Stimulated activated CD4-positive, alpha-beta T cell treated with anti-CD3 and anti-CD28 coated beads, Interleukin-4, amount 100 ng/mL, for 4 hours (primary cell): Measurements from ENCODE around the gene BCKDK.

Source experiments
- DNase-seq, 2 experiments: peaks; one replicate each; pipeline ENCODE4 v3.0.0-alpha.2; 2020

Gene BCKDK

DNA sequence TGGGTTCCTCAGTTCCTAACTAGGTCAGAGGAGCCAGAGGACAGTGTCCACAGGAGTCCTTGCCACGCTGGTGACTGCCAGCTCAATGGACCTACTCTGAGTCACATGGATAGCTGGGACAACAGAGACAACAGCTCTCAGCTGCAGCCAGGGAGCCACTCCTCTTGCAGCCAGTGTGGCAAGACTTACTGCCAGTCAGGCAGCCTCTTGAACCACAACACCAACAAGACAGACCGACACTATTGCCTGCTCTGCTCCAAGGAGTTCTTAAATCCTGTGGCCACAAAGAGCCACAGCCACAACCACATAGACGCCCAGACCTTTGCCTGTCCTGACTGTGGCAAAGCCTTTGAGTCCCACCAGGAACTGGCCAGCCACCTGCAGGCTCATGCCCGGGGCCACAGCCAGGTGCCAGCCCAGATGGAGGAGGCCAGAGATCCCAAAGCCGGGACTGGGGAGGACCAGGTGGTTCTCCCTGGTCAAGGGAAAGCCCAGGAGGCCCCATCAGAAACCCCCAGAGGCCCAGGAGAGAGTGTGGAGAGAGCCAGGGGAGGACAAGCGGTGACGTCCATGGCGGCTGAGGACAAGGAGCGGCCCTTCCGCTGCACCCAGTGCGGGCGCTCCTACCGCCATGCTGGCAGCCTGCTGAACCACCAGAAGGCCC is 27.3 kb upstream of the BCKDK start:
- no peak for DNase-seq

DNA sequence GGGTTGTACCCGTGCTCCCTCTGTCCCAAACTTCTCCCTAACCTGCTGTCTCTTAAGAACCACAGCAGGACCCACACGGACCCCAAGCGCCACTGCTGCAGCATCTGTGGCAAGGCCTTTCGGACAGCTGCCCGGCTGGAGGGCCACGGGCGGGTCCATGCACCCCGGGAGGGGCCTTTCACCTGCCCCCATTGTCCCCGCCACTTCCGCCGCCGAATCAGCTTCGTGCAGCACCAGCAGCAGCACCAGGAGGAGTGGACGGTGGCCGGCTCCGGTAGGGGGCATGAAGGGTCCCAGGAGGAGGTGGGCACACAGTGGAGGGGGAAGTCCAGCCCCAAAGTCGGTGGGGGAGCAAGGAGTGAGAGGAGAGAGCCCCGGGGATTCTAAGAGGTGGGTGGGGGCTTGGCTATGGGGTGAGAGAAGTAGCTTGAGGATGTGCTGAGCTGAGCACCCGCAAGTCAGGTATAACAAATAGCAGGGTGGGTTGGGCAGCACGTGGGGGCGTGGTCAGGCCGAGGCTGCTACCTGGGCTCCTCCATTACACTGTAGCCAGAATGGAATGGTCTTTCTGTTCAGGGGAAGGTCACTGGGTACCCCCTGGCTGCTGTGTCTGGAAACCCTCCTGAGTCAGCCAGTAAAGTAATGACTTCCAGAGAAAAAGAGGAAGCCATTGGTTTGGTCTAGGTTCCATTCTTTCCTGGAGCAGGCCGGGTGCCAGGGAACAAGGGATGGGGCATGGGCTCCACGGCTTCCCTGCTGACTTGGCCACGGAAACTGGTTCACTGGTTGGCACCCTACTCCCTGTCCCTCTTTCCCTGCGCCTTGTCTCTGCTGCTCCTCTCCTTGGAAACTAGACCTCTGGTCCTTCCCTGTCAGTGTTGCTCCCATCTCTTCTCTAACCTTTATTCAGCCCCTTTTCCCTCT is 26.5 kb upstream of the BCKDK start:
- no peak for DNase-seq

DNA sequence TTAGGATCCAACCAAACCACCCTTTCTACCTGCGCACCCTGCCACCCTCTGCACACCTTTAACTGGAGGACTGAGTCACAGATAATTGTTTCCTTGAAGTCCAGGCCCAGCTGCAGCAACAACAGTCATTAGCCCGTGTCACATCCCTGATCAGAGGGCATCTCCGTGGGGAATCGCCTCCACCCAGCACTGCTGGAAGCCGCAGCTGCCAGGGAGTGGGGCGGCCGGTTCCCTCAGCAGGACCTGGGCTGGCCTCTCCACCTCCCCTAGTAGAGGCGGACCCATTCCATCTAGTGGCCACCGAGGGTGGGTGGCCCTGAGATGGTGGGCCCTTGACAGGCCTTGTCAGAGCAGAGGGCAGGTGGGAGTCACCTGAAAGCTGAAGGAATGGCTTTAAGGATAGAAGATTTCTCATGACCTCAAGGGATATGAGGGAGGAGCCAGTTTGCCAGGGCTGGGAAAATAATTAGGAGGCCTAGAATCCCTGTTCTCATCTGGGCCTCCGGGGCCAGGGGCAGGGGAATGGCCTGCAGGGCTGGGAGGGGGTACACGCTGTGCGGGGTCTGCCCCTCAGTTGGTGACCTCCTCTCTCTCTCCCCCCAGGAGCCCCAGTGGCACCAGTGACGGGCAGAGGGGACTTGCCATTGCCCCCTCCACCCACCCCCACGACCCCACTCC is 25.7 kb upstream of the BCKDK start:
- DNase-seq: no peak

DNA sequence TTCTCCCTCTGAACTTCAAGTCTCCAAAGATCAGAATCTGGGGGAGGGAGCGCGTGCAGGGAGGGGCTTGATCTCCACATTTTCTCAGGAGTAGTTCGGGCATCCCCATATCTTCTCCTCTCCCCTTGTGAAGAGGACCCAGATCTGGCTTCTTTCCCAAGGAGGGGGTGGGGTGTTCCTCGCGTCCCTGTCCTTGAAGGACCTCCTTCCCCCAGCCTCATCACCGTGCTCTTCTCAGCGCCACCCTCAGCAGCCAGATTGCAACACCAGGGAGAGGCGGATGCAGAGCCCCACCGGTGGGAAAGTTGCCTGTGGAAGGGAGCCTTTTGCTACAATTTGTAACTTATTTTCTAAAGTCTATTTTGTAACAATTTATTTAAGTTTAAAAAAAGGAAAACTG is 25.1 kb upstream of the BCKDK start:
- DNase-seq: no peak

DNA sequence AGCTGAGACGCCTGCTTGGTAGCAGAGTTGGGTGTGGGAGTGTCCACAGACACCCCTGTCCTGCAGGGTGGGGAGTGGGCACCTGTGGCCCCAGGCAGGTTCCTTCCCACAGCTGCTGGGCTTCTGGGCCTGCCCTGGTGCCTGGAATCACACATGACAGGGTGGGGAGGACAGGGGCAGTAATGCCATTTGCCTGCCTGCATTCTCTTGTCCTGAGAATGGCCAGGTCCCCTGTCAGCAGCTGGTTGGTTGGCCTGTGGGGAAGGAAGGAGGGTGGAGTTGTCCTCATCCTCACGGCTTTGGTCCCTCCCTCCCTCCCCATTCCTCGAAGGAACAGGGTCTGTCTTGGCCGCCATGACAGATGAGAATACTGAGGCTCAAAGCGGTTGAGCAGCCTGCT is 24.6 kb upstream of the BCKDK start:
- DNase-seq: no peak

DNA sequence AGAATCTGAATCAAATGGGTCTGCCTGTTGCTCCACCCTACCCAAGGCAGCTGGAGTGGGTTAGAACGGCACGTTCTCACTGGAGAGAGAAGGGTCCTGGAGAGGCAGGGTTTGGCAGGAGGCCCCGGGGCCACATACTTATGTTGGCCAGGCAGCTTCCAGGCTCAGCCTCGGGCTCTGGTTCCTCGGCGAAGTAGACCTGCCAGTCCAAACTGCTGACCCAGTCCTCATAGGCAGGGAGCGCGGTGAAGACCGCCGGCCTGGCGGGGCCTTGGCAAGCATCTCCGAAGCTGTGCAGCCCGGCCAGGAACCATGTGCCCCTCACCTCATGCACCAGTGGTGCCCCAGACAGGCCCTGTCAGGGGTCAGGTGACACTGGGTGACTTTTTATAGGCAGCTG is 24.2 kb upstream of the BCKDK start:
- no peak for DNase-seq

DNA sequence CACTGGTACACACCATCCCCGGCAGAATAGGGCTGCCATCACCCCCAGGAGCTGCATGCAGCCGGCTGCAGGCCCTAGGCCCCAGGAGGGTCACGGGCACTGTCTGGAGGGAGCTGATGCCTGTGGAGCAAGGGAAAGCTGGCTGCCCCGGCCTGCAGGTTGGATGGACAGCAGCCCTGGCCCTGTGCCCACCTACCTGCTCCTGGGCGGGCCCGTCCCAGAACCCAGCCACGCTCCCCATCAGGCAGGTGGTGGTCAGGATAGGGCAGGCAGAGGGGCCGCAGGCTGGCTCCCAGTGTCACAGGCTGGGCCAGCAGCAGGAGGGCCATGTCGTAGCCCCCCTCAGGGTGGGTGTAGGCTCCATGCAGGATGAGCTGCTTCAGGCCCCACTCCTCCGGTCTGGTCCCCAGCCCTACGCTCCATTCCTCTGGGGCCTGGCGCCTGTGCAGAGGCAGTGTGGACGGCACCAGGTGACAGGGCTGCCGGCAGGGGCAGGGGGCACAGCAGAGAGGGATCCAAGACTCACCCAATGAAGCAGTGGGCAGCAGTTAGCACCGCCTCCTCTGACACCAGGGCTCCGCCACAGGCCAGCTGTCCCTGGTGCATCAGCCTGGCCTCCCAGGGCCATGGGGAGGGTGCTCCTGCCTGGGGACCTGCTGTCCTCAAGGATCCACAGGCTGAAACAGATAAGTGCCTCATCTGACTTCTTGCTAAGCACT is 23.4 kb upstream of the BCKDK start:
- DNase-seq: no peak

DNA sequence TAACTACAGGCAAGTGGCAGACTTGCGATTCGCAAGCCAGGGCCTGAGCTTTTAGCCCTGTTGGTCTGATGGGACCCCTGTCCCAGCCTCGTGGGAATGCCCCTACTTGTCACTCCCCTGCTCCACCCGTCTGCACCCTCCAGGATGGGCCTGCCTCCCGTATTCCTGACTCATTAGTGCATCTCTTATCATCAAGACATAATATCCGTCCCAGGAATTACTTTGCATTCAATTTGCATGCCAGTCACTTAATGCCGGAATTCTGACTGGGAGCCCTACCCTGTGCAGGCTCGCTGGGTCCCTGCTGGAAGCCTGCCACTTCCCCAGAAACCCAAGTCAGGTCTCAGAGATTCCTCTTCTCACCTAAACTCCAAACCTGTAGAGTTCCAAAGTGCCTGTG is 22.8 kb upstream of the BCKDK start:
- DNase-seq: no peak

DNA sequence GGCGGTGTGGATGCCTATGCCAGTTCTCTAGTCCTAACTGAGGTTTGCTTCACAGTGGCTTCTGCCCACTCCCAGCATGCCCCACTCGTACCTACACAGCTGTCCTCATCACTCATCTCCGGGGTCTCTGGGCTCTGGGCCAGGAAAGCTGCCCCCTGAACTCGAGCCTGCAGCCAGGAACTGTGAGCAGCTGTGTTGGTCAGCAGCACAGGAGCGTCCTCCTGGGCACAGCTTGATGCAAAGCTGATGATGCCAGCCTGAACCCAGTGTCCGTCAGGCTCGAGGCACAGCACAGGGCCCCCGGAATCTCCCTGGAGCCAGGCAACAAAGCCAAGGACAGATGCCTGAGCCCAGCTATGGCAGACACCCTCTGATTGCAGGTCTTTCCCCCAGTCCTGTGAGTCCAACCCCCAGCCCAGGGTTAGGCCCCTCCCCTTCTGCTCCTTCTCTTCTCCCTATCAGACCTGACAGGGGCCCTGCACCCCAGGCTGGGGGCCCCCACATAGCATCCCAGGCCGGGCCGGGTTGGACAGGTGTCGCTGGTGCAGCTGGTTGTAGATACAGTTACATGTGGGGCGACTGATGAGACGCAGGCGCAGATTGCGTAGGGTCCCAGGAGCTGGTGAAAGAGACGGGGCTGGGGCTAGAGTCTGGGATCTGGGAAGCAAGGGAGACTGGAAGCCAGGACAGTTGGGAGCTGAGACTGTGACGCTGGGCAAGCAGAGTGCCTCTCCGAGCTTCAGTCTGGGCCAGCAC is 22.1 kb upstream of the BCKDK start:
- no peak for DNase-seq

DNA sequence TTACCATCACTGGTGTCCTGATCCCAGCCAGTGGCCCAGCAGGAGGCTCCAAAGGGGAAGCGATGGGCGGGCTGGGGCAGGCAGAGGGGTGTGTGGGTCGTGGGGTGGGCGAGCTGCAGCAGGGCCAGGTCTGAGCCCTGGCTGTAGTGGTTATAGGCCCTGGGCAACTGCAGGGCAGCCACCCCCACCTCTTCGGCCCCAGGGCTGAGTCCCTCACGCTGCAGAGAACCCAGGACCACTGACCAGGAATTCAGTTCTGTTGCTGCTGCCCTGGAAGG is 21.6 kb upstream of the BCKDK start:
- no peak for DNase-seq

DNA sequence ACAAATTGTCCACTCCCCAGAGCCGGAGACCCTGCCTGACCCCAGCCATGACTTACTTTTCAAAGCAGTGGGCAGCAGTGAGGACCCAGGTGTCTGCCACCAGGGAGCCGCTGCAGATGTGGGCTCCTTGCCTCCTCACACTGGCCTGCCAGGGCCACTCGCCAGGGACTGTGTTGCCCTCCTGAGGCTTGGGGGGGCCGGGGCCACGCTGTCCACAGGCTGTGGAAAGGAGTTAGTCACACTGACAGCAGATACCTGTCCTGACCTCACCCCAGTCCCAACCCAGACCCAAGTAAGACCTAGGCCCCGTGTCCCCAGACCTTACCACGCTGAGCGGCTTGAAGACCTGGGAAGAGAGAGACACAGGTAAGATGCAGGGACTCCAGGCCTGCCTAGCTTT is 20.7 kb upstream of the BCKDK start:
- no peak for DNase-seq

DNA sequence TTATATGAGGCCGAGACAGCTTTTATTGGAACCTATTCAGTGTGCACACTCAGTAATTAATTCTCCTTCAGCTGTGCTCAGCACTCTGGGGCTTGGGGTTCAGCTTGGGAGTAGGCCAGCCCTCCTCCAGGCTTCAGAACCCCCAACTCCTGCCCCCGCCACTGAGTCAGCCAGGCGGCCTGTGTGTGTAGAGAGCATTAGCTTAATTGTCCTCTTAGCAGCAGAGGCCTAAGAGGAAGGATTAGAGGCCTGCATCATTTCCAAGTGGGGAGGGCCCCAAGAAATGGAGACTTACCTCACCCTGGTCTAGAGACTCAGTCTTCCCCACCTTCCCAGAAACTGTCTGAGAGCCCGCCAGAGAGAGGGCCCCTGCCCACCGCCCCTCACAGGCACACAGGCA is 20.2 kb upstream of the BCKDK start:
- DNase-seq: no peak

DNA sequence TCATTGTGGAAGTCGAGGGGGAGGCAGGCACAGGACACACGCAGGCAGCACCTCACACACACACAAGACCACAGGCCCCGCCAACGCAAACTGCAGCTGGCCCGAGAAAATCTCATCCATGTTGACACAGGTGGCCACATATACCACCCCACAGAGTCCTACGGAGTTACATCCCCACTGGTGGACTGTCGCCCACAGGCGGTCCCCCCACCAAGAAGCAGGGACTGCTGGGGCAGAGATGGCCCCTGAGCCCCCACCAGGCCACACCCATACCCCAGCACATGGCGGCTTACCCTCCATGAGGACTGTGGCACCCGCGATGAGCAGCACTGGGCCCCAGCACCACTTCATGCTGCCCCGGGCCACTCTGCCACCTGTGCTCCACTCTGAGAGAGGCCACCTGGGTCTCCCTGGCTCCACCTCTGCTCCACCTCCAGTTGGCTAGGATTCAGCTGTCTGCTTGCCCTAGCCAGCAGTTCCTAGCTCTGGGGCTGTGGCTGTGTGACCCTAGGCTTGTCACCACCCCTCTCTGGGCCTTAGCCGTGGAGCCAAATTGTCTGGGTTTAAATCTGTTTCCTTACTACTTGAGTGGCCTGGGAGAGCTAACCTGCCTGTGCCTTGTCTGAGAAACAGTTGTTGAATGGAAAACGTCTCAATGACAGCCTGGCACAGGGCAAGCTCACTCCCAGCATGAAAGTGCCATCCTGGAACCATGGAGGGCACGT is 19.6 kb upstream of the BCKDK start, which contains the start of gene PRSS53:
Gene PRSS53 (minus strand): TSS at position 485 of the 725 bp plus-strand sequence. CDS start 134 bp downstream, at position 351.
- DNase-seq: no peak

DNA sequence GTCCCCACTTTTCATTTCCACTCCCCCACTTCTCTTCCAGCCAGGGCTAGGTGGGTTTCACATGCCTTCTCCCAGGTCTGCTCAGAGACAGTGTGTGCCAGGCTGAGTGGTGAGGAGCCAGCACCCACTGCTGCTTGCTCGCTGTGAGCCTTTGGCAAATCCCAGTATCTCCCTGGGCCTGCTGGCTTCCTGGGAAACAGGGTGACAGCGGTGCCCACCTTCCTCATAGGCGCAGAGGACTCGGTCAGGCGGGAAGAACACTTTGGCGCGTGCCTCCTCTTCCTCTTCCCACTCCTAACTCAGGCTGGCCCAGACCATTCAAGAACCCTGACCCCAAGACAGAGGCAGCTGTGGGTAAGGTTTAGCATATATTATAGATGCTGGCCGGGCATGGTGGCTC is 19.0 kb upstream of the BCKDK start:
- DNase-seq: no peak

DNA sequence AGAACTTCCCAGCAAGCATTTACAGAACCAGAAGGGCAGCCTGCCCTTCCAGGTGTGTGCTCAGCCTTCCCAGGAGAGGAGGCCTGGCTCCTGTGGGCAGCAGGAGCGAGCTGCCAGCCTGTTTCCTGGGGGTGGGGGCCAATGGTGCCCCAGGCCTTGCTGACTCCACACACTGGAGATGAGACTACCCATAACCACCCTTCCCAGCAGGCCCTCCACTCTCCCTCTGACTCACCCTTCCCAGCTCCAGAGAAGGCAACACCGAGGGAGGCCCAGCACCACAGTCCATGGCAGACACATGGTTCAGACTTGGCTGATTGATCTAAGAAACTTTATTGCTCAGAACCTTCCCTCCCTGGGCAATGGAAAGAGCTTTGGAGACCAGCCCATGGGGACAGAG is 17.6 kb upstream of the BCKDK start:
- DNase-seq: no peak

DNA sequence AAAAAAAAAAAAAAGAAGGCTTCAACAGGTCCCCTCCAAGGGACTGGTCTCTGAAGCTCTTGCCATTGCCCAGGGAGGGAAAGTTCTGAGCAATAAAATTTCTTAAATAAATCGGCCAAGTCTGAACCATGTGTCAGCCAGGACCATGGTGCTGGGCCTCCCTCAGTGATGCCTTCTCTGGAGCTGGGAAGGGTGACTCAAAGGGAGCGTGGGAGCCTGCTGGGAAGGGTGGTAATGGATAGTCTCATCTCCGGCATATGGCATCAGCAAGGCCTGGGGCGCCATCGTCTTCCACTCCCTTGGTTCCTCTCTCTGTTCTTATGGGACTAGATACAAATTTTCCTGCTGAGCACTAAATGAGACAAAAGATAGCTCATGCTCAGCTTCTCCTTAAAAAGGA is 15.9 kb upstream of the BCKDK start:
- no peak for DNase-seq

DNA sequence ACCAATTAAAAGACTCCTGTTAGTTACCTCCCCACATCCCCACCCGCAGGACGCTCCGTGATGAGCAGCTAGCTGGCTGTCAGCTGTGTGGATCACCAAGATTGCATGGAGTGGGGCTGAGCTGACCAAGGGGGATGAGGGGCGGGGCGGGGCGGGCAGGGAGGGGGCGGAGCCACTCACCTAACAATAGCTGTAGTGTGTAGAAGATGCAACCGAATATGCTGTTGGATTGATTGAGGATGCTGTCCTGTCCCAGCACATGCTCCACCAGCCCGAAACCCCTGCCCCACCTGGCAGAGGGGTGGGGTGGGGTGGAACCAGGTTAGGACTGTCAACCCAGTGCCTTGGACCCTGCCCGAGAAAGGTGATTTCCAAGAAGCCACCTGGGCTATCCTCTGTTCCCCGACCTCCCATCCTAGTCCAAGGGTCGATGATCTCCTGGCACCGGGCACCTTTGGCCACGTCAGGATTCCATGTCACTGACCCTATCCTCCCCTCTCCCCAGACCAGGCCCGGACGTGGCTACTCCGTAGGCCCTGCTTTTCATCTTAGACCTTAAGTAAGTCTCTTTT is 15.0 kb upstream of the BCKDK start:
- no peak for DNase-seq

DNA sequence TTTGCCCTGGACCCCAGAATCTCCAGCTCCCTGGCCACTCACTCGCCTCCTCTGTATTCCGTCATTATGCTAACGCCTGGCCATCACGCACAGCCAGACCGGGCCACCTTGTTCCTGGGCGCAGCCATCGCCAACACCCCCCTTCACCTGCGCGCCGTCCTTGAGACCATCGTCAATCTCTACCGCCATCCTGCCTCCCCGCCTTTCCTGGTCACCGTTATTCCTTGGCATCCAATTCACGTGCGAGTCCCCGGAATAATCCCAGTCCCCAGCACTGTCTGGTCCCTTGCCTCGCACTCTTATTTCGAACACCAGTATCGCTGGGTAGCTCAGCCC is 14.1 kb upstream of the BCKDK start:
- no peak for DNase-seq

DNA sequence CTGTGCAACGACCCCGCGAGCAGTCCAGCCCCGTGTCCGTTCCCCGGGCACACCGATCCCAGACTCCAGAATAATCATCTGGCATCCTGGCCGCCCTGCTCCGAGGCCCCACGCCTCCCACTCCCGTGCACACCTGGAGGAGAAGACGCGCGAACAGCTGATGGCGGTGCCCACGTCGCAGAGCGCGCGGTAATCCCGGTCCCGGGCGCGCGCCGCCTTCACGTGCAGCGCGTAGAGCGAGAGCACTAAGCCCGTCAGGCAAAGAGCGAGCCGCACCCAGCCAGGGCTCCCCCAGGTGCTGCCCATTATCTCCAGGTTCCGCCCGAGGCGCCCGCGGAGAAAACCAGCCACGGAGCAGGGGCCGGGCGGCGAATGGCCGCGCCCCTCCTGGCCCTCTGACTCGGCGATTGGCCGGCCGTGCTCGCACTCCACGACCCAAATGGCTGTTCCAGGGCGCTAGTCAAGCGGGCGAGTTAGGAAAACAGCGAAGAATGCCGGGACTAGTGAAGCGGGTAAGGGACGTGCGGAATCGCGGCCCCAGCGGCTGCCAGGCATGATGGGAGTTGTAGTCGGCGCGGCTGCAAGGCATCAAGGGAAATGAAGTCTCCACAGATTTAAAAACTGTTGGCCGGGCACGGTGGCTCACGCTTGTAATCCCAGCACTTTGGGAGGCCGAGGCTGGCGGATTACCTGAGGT is 13.6 kb upstream of the BCKDK start, which contains the start of gene VKORC1:
Gene VKORC1 (minus strand): TSS at position 374 of the 697 bp plus-strand sequence. CDS start 68 bp downstream, at position 306.
- DNase-seq: peak; percentile 81 to 82

DNA sequence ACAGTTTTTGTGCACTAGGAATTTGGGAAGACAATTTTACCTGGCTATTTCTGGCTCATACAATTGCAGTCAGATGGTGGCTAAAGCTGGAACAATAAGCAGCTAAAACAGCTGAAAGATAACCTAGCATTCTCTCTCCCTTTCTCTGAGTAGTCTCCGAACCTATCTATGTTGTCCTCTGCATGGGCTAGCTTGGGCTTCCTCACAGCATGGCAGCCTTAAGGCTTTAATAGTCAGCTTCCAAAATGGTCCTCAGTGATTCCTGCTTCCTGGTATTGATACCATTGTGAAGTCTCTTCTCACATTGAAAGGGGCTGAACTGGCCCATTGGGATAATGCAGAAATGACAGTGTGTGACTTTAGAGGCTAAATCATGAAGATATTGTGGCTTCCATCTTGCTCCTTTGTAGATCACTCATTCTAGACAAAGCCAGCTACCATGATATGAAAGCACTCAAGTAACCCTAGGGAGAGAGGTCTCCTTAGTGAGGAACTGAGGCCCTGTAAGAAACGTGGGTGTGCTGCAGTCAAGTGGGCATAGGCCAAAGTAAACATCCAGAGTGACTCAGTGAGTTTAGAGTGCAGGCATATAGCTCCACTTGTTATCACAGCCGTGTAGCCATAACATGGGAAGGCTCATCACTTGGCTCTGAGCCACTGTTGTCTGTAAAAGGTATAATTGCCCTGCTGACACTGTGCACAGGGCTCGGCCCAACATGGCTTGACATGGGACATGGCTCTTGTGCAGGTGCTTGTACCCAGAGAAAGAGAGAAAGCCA is 8.1 kb upstream of the BCKDK start:
- DNase-seq: no peak
